Parathyroid adenoma (tissue), 2 donors: ENCODE results near the gene NPEPPS.
"Not testable (repeated sequence)": the region's sequence is repeated elsewhere in the genome, so short reads cannot be mapped to it uniquely, and the experiment has no call there.

Source experiments
- H2AFZ ChIP-seq: fragments of 300-600 bp; sonication (generic); one replicate; pipeline ENCODE4 v1.7.0; 2017; ENCODE audit warnings: antibody characterized with exemption, mild to moderate bottlenecking
- H3K27ac ChIP-seq: fragments of 300-600 bp; sonication (generic); one replicate; pipeline ENCODE4 v1.7.0; 2017
- H3K27me3 ChIP-seq: fragments of 300-600 bp; sonication (generic); one replicate; pipeline ENCODE4 v1.7.0; 2017; ENCODE audit warnings: low read length; ENCODE audit not compliant: control insufficient read depth, insufficient read depth
- H3K36me3 ChIP-seq: fragments of 300-600 bp; sonication (generic); one replicate; pipeline ENCODE4 v1.7.0; 2017; ENCODE audit warnings: low read length; ENCODE audit not compliant: control insufficient read depth, insufficient read depth
- H3K4me1 ChIP-seq: fragments of 300-600 bp; sonication (generic); one replicate; pipeline ENCODE4 v1.7.0; 2017; ENCODE audit warnings: control low read depth
- H3K4me2 ChIP-seq: fragments of 300-600 bp; sonication (generic); one replicate; pipeline ENCODE4 v1.7.0; 2017; ENCODE audit warnings: low read length
- H3K4me3 ChIP-seq: fragments of 300-600 bp; sonication (generic); one replicate; pipeline ENCODE4 v1.7.0; 2017; ENCODE audit warnings: low read depth, low read length
- H3K79me2 ChIP-seq: fragments of 300-600 bp; sonication (generic); one replicate; pipeline ENCODE4 v1.7.0; 2017; ENCODE audit warnings: control low read depth
- H3K9ac ChIP-seq: fragments of 300-600 bp; sonication (generic); one replicate; pipeline ENCODE4 v1.7.0; 2017; ENCODE audit warnings: mild to moderate bottlenecking
- H3K9me3 ChIP-seq: fragments of 300-600 bp; sonication (generic); one replicate; pipeline ENCODE4 v1.7.0; 2017; ENCODE audit warnings: low read length; ENCODE audit not compliant: control insufficient read depth
- CTCF ChIP-seq: fragments of 300-600 bp; sonication (generic); IDR thresholded peaks from one replicate; pipeline ENCODE4 v1.7.0; 2017; ENCODE audit warnings: antibody characterized with exemption, mild to moderate bottlenecking
- donor health status: primary hyperparathyroidism.

The NPEPPS gene

GRCh38 chr17:47530557-47531232, at the start of gene NPEPPS:
Gene NPEPPS, plus strand, starts transcription at chr17:47531108. Its CDS starts 193 bp downstream, at chr17:47531301.
- not testable (repeated sequence) for H3K27me3 ChIP-seq

GRCh38 chr17:47491841-47492212, 39.1 kb upstream of the NPEPPS start:
- not testable (repeated sequence) for H3K27me3 ChIP-seq, H3K36me3 ChIP-seq, H3K4me1 ChIP-seq, H3K9me3 ChIP-seq, H3K9ac ChIP-seq, H3K79me2 ChIP-seq
- Histone ChIP-seq H3K4me3 (peak overlapping the region; percentile 61), H3K27ac (peak overlapping the region; percentile 63), H3K4me2 (peak overlapping the region; percentile 57), H2AFZ (peak overlapping the region; percentile 88)

More at GRCh38 chr17:47530557-47531232, at the start of gene NPEPPS:
- Histone ChIP-seq H3K4me2 (peak within 1 kb of the TSS; percentile 62), H3K9ac (peak within 1 kb of the TSS; percentile 46), H3K27ac (peak within 1 kb of the TSS; percentile 76), H2AFZ (peak within 1 kb of the TSS; percentile 88), H3K4me3 (peak within 1 kb of the TSS; percentile 66)
- H3K79me2 ChIP-seq, H3K4me1 ChIP-seq, H3K36me3 ChIP-seq, H3K9me3 ChIP-seq: not testable (repeated sequence)

- not testable (repeated sequence) for H2AFZ ChIP-seq, H3K4me3 ChIP-seq, H3K9me3 ChIP-seq, H3K4me1 ChIP-seq, H3K79me2 ChIP-seq, H3K9ac ChIP-seq, H3K36me3 ChIP-seq, H3K27ac ChIP-seq, H3K27me3 ChIP-seq, H3K4me2 ChIP-seq
These were observed 31.8 kb upstream of the NPEPPS start for GRCh38 chr17:47499074-47499473.

- not testable (repeated sequence) for H3K9me3 ChIP-seq, H3K36me3 ChIP-seq, H3K79me2 ChIP-seq, H3K27me3 ChIP-seq, H3K9ac ChIP-seq, H2AFZ ChIP-seq, H3K4me2 ChIP-seq, H3K27ac ChIP-seq, H3K4me3 ChIP-seq, H3K4me1 ChIP-seq
These were observed 31.4 kb upstream of the NPEPPS start for GRCh38 chr17:47499494-47499893.

- not testable (repeated sequence) for H2AFZ ChIP-seq, H3K27ac ChIP-seq, H3K27me3 ChIP-seq, H3K9ac ChIP-seq, H3K4me2 ChIP-seq, H3K4me1 ChIP-seq, H3K4me3 ChIP-seq, H3K79me2 ChIP-seq, H3K9me3 ChIP-seq, H3K36me3 ChIP-seq
- TF ChIP-seq CTCF, result peak; percentile 37
These were observed 30.3 kb upstream of the NPEPPS start for GRCh38 chr17:47500620-47501019.

- not testable (repeated sequence) for H3K9me3 ChIP-seq, H3K36me3 ChIP-seq, H3K4me3 ChIP-seq, H3K9ac ChIP-seq, H3K27me3 ChIP-seq, H3K79me2 ChIP-seq, H3K4me2 ChIP-seq, H3K4me1 ChIP-seq
- Histone ChIP-seq H3K27ac (peak overlapping the region; percentile 29), H2AFZ (peak overlapping the region; percentile 79)
These were observed 28.7 kb upstream of the NPEPPS start for GRCh38 chr17:47502122-47502731.

GRCh38 chr17:47502776-47503455, 28.0 kb upstream of the NPEPPS start:
- not testable (repeated sequence) for H3K9ac ChIP-seq, H3K4me1 ChIP-seq, H3K9me3 ChIP-seq, H3K79me2 ChIP-seq, H3K36me3 ChIP-seq, H3K4me3 ChIP-seq, H3K27me3 ChIP-seq, H3K4me2 ChIP-seq
- peak overlapping the region; percentile 48 for H2AFZ ChIP-seq
- H3K27ac ChIP-seq, result peak overlapping the region; percentile 29

- H3K27ac ChIP-seq, H3K79me2 ChIP-seq, H3K36me3 ChIP-seq, H3K9ac ChIP-seq, H3K4me3 ChIP-seq, H3K9me3 ChIP-seq, H3K27me3 ChIP-seq, H3K4me2 ChIP-seq, H3K4me1 ChIP-seq, H2AFZ ChIP-seq: not testable (repeated sequence)
These were observed 19.2 kb upstream of the NPEPPS start for GRCh38 chr17:47511701-47512146.

GRCh38 chr17:47513301-47513700, 17.6 kb upstream of the NPEPPS start:
- not testable (repeated sequence) for H3K4me1 ChIP-seq, H2AFZ ChIP-seq, H3K27ac ChIP-seq, H3K4me3 ChIP-seq, H3K9me3 ChIP-seq, H3K79me2 ChIP-seq, H3K9ac ChIP-seq, H3K4me2 ChIP-seq, H3K36me3 ChIP-seq, H3K27me3 ChIP-seq

GRCh38 chr17:47518880-47519279, 12.0 kb upstream of the NPEPPS start:
- H3K9ac ChIP-seq, H3K36me3 ChIP-seq: not testable (repeated sequence)

More at GRCh38 chr17:47518880-47519279, 12.0 kb upstream of the NPEPPS start:
- not testable (repeated sequence) for H3K79me2 ChIP-seq, H3K9me3 ChIP-seq, H3K4me3 ChIP-seq, H3K4me2 ChIP-seq, H3K4me1 ChIP-seq, H3K27me3 ChIP-seq, H3K27ac ChIP-seq, H2AFZ ChIP-seq
